Tibial nerve (tissue), 4 donors: ENCODE results near the gene LPO. TPM values are rescaled to one million over a fixed set of nuclear protein-coding genes. Genes with fewer than 3 reads are reported as not detected.

Experiments
- DNase-seq, 2 donors: peaks; one replicate each; pipeline ENCODE4 v3.0.0-alpha.2; 2019; ENCODE audit warnings: low spot score in 2 of 2
- H3K27ac ChIP-seq, 4 donors: fragments of 200-600 bp; sonication (generic) in 3 of 4; one replicate each; pipeline ENCODE4 v1.5.1; 2017 to 2019; ENCODE audit warnings: mild to moderate bottlenecking in 1 of 4
- H3K27me3 ChIP-seq, 2 donors: fragments of 200-600 bp; sonication (generic) in 1 of 2; one replicate each; pipeline versions ENCODE4 v1.5.1 to v1.6.0; 2017 to 2019
- H3K36me3 ChIP-seq, 3 donors: fragments of 200-600 bp; sonication (generic); one replicate each; pipeline ENCODE4 v1.5.1; 2018 to 2019
- H3K4me1 ChIP-seq, 4 donors: fragments of 200-600 bp; sonication (generic) in 3 of 4; one replicate each; pipeline ENCODE4 v1.5.1; 2017 to 2019
- H3K4me3 ChIP-seq, 4 donors: fragments of 200-600 bp; sonication (generic) in 3 of 4; one replicate each; pipeline ENCODE4 v1.5.1; 2017 to 2019; ENCODE audit warnings: mild to moderate bottlenecking in 1 of 4, moderate library complexity in 1 of 4
- H3K9me3 ChIP-seq, 4 donors: fragments of 200-600 bp; sonication (generic) in 3 of 4; one replicate each; pipeline ENCODE4 v1.5.1; 2017 to 2019
- EP300 ChIP-seq, 2 donors: sonication (generic); formaldehyde crosslinking; IDR thresholded peaks; one replicate each; pipeline ENCODE4 v1.6.1; 2017; ENCODE audit warnings: antibody characterized with exemption in 2 of 2, mild to moderate bottlenecking in 1 of 2
- POLR2A ChIP-seq, 2 donors: fragments of 450-650 bp; IDR thresholded peaks; one replicate each; pipeline ENCODE4 v1.6.1; 2017; ENCODE audit warnings: antibody characterized with exemption in 2 of 2, mild to moderate bottlenecking in 2 of 2, moderate library complexity in 2 of 2
- WGBS, 2 donors: methylation state at CpG; one replicate each; pipeline ENCODE4 v1.1.5; 2018; 5-methylcytosine and 5-hydroxymethylcytosine counted together
- total RNA-seq, 4 donors: library from RNA; depleted of rRNA; stranded (reverse); fragments of >200 nt; gene quantifications; one replicate each; pipeline ENCODE4 v1.1.0, GENCODE V29; 2016
- TF ChIP-seq, protein P1 (sequence below), 5 experiments: fragments of 200-600 bp in 3 of 5; fragments of 450-650 bp in 2 of 5; sonication (generic) in 3 of 5; IDR thresholded peaks; one replicate each; pipeline ENCODE4 v1.5.1; 2016 to 2019; ENCODE audit warnings: antibody characterized with exemption in 5 of 5, mild to moderate bottlenecking in 3 of 5, moderate library complexity in 2 of 5

The LPO gene
- total RNA-seq, 4 donors from 2014 or later, result not detected

- H3K27me3 ChIP-seq, result no peaks in the 10 kb centered on the region
- peaks cover 0 to 4% (median 0%) of the 10 kb centered on the region in 4 donors for H3K9me3 ChIP-seq
- no peak overlapping the region for H3K27ac ChIP-seq
- peaks cover 0 to 12% (median 2%) of the 10 kb centered on the region in 4 donors for H3K4me1 ChIP-seq
- no peak overlapping the region for H3K4me3 ChIP-seq
- no peak for DNase-seq
- TF ChIP-seq EP300 (IDR thresholded peaks at IDR 0.05), result no peak
- TF ChIP-seq POLR2A (IDR thresholded peaks at IDR 0.05), result no peak
- TF ChIP-seq, protein P1, sequence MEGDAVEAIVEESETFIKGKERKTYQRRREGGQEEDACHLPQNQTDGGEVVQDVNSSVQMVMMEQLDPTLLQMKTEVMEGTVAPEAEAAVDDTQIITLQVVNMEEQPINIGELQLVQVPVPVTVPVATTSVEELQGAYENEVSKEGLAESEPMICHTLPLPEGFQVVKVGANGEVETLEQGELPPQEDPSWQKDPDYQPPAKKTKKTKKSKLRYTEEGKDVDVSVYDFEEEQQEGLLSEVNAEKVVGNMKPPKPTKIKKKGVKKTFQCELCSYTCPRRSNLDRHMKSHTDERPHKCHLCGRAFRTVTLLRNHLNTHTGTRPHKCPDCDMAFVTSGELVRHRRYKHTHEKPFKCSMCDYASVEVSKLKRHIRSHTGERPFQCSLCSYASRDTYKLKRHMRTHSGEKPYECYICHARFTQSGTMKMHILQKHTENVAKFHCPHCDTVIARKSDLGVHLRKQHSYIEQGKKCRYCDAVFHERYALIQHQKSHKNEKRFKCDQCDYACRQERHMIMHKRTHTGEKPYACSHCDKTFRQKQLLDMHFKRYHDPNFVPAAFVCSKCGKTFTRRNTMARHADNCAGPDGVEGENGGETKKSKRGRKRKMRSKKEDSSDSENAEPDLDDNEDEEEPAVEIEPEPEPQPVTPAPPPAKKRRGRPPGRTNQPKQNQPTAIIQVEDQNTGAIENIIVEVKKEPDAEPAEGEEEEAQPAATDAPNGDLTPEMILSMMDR (IDR thresholded peaks at IDR 0.05), result no peak
- 82 to 85% methylated on average over 5 to 9 of the region's 9 CpGs for WGBS, 2 donors
- peaks cover 0 to 29% (median 0%) of the 10 kb centered on the region in 3 donors for H3K36me3 ChIP-seq
These were observed 64.0 kb downstream of the LPO start for GRCh38 chr17:58302171-58302918.

GRCh38 chr17:58302919-58303585 lies 64.7 kb downstream of the LPO start:
- WGBS, 2 donors, result 75 to 77% methylated on average over 9 of the region's 9 CpGs
- no peak for DNase-seq
- TF ChIP-seq, protein P1 (IDR thresholded peaks at IDR 0.05), result no peak
- TF ChIP-seq POLR2A (IDR thresholded peaks at IDR 0.05) (no peak), EP300 (IDR thresholded peaks at IDR 0.05) (no peak)
- Histone ChIP-seq H3K9me3 (peaks cover 0 to 4% (median 0%) of the 10 kb centered on the region in 4 donors), H3K36me3 (peaks cover 0 to 36% (median 0%) of the 10 kb centered on the region in 3 donors), H3K27ac (no peak overlapping the region), H3K27me3 (no peaks in the 10 kb centered on the region), H3K4me1 (peaks cover 0 to 12% (median 2%) of the 10 kb centered on the region in 4 donors), H3K4me3 (no peak overlapping the region)

DNA sequence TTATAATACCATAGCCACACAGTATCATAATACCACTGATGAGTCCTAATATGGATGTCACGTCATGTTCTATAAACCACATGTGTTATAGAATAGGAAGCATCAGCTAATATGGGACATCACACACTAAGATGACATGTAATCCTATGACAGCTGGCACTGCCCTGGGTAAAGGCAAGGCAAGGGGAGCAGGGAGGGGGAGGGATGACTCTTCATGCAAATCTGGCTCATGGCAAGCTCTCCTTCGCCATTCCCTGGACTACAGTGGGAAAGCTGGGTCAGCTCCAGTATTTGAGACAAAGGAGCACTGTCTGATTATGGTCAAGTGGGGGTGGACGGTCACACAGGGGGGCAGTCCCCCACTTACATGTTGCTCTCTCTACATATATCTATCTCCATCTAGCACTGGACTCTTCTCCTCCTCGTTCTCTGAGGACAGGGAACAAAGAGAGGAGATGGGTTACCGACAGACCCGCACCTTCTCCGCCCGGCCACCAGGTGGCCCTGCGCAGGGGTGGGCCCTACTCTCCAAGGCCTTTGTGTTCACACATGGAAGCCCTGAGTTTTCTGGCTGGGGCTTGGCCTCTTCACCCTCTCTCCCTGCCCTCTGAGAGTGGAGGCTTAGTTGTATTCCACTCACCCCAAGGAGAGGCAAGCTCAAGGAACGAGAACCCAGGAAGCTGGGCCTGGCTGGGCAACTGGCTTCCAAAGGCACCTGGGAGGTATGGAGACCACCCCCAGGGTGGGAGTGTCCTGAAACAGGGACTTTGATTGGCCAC lies 65.8 kb downstream of the LPO start:
- WGBS, 2 donors, result 37 to 42% methylated on average over 10 of the region's 10 CpGs
- Histone ChIP-seq H3K27ac (no peak overlapping the region), H3K36me3 (peaks cover 0 to 47% (median 0%) of the 10 kb centered on the region in 3 donors), H3K4me3 (no peak overlapping the region), H3K9me3 (no peaks in the 10 kb centered on the region), H3K4me1 (peaks cover 0 to 12% (median 2%) of the 10 kb centered on the region in 4 donors), H3K27me3 (no peaks in the 10 kb centered on the region)
- DNase-seq, result no peak
- TF ChIP-seq, protein P1 (IDR thresholded peaks at IDR 0.05), result peak; percentile 37 to 52 (median 47)
- no peak for TF ChIP-seq EP300 (IDR thresholded peaks at IDR 0.05)

- 85 to 91% methylated on average over 12 to 14 of the region's 14 CpGs for WGBS, 2 donors
- Histone ChIP-seq H3K27ac (no peak overlapping the region), H3K27me3 (no peaks in the 10 kb centered on the region), H3K36me3 (peaks cover 0 to 55% (median 0%) of the 10 kb centered on the region in 3 donors), H3K4me1 (peaks cover 0 to 12% (median 2%) of the 10 kb centered on the region in 4 donors), H3K9me3 (no peaks in the 10 kb centered on the region), H3K4me3 (no peak overlapping the region)
- DNase-seq, result no peak
- TF ChIP-seq EP300 (IDR thresholded peaks at IDR 0.05), result no peak
These were observed 66.5 kb downstream of the LPO start for GRCh38 chr17:58304750-58305486.

- Histone ChIP-seq H3K27me3 (no peaks in the 10 kb centered on the region), H3K4me3 (no peak overlapping the region), H3K27ac (no peak overlapping the region), H3K9me3 (no peaks in the 10 kb centered on the region), H3K36me3 (peaks cover 0 to 57% (median 0%) of the 10 kb centered on the region in 3 donors), H3K4me1 (peaks cover 0 to 12% (median 2%) of the 10 kb centered on the region in 4 donors)
- TF ChIP-seq EP300 (IDR thresholded peaks at IDR 0.05), result no peak
- TF ChIP-seq, protein P1 (IDR thresholded peaks at IDR 0.05), result no peak
- TF ChIP-seq POLR2A (IDR thresholded peaks at IDR 0.05), result no peak
- 66 to 76% methylated on average over 8 of the region's 8 CpGs for WGBS, 2 donors
- no peak for DNase-seq
These were observed 67.2 kb downstream of the LPO start for GRCh38 chr17:58305626-58306025.
